ENCODE data around the gene ACTN3.

DNA sequence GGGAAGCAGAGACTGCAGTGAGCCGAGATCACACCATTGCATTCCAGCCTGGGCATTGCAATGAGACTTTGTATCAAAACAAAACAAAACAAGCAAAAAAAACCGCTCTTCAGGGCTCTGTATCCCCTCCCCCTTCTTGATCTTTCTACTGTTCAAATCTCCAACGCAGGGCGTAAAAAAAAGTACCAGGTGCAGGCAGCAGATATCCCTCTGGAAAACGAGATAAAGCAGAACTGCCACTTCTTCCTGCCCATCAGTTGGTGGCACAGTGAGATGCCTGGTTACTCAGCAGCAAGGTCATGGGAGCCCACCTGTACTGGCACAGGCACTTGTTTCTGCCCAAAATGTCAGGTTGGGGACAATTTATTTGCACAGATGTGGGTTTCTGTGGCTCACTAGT lies 57.5 kb downstream of the ACTN3 start:
- TF ChIP-seq, protein P1, sequence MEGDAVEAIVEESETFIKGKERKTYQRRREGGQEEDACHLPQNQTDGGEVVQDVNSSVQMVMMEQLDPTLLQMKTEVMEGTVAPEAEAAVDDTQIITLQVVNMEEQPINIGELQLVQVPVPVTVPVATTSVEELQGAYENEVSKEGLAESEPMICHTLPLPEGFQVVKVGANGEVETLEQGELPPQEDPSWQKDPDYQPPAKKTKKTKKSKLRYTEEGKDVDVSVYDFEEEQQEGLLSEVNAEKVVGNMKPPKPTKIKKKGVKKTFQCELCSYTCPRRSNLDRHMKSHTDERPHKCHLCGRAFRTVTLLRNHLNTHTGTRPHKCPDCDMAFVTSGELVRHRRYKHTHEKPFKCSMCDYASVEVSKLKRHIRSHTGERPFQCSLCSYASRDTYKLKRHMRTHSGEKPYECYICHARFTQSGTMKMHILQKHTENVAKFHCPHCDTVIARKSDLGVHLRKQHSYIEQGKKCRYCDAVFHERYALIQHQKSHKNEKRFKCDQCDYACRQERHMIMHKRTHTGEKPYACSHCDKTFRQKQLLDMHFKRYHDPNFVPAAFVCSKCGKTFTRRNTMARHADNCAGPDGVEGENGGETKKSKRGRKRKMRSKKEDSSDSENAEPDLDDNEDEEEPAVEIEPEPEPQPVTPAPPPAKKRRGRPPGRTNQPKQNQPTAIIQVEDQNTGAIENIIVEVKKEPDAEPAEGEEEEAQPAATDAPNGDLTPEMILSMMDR (conservative IDR thresholded peaks at IDR 0.05 in 1 of 2, IDR thresholded peaks at IDR 0.05 in 1 of 2; ENCODE audit: low read depth in 1 of 2, low read length in 2 of 2), result no peak
- no peak for TF ChIP-seq EZH2 (IDR thresholded peaks at IDR 0.05; ENCODE audit: low read length, missing control alignments)

Measured in fibroblast of lung (primary cell).